Peyer's patch (tissue), 4 donors: Measurements from ENCODE around the gene CFAP61.

ENCODE experiments used
- POLR2A ChIP-seq, 2 donors: fragments of 450-650 bp; IDR thresholded peaks; one replicate each; pipeline ENCODE4 v1.5.1; 2017; ENCODE audit warnings: antibody characterized with exemption in 2 of 2, mild to moderate bottlenecking in 2 of 2, moderate library complexity in 2 of 2
- TF ChIP-seq, protein P1 (sequence below), 6 experiments: fragments of 450-650 bp in 4 of 6; fragments of 200-600 bp in 2 of 6; sonication (generic) in 1 of 6; IDR thresholded peaks; one replicate each; pipeline ENCODE4 v1.5.1; 2017 to 2019; ENCODE audit warnings: antibody characterized with exemption in 6 of 6, mild to moderate bottlenecking in 3 of 6, moderate library complexity in 1 of 6

DNA sequence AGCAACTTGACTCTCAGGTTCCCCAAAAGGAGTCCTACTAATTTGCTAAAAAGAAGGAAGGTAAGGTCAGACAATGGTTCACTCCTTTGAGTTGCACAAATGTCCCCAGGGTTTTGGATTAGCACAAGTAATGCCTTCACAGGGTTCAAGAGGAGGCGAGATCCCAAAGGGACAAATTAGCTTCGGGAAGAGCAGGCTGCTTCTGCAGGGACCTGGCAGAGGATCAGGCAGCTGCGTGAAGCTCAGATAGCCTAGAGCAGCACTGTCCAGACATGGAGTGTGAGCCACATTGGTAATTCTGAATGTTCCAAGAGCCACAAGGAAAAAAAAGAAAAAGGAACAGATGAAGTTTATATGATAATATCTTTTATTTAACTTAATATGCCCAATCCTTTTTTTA lies 115.4 kb downstream of the CFAP61 start:
- TF ChIP-seq, protein P1, sequence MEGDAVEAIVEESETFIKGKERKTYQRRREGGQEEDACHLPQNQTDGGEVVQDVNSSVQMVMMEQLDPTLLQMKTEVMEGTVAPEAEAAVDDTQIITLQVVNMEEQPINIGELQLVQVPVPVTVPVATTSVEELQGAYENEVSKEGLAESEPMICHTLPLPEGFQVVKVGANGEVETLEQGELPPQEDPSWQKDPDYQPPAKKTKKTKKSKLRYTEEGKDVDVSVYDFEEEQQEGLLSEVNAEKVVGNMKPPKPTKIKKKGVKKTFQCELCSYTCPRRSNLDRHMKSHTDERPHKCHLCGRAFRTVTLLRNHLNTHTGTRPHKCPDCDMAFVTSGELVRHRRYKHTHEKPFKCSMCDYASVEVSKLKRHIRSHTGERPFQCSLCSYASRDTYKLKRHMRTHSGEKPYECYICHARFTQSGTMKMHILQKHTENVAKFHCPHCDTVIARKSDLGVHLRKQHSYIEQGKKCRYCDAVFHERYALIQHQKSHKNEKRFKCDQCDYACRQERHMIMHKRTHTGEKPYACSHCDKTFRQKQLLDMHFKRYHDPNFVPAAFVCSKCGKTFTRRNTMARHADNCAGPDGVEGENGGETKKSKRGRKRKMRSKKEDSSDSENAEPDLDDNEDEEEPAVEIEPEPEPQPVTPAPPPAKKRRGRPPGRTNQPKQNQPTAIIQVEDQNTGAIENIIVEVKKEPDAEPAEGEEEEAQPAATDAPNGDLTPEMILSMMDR (IDR thresholded peaks at IDR 0.05), result no peak
- no peak for TF ChIP-seq POLR2A (IDR thresholded peaks at IDR 0.05)
